Prostate gland (tissue), 2 donors: ENCODE data around the gene GAPT.

Experiments used
- POLR2A ChIP-seq: fragments of 450-650 bp; IDR thresholded peaks from one replicate; pipeline ENCODE4 v1.6.1; 2016; ENCODE audit warnings: antibody characterized with exemption, mild to moderate bottlenecking
- POLR2AphosphoS5 ChIP-seq: sonication (generic); formaldehyde crosslinking; IDR thresholded peaks from one replicate; pipeline ENCODE4 v1.6.1; 2017; ENCODE audit warnings: antibody characterized with exemption
- TF ChIP-seq, protein P1 (sequence below), 4 experiments: fragments of 200-600 bp in 2 of 4; fragments of 450-650 bp in 2 of 4; sonication (generic) in 2 of 4; IDR thresholded peaks; 1 replicate in 3 of 4; 2 replicates in 1 of 4; pipeline ENCODE4 v1.5.1; 2016 to 2019; ENCODE audit warnings: antibody characterized with exemption in 4 of 4, mild to moderate bottlenecking in 2 of 4, moderate library complexity in 2 of 4

DNA sequence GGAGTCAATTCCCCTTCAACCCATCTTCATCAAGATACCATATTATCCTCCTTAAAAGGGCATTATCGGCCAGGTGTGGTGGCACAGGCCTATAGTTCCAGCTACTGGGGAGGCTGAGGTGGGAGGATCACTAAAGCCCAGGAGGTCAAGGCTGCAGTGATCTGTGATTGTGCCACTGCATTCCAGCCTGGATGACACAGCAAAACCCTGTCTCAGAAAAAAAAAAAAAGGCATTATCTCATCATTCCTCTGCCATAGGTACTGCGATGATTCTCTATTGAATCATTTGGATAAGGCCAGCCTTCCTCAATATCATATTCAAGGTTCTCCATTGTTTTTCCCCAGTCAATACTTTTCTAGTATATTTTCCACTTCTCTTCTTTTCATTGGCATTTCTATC, 52.5 kb downstream of the GAPT start:
- no peak for TF ChIP-seq POLR2AphosphoS5
- TF ChIP-seq, protein P1, sequence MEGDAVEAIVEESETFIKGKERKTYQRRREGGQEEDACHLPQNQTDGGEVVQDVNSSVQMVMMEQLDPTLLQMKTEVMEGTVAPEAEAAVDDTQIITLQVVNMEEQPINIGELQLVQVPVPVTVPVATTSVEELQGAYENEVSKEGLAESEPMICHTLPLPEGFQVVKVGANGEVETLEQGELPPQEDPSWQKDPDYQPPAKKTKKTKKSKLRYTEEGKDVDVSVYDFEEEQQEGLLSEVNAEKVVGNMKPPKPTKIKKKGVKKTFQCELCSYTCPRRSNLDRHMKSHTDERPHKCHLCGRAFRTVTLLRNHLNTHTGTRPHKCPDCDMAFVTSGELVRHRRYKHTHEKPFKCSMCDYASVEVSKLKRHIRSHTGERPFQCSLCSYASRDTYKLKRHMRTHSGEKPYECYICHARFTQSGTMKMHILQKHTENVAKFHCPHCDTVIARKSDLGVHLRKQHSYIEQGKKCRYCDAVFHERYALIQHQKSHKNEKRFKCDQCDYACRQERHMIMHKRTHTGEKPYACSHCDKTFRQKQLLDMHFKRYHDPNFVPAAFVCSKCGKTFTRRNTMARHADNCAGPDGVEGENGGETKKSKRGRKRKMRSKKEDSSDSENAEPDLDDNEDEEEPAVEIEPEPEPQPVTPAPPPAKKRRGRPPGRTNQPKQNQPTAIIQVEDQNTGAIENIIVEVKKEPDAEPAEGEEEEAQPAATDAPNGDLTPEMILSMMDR (IDR thresholded peaks at IDR 0.05) = no peak
- no peak for TF ChIP-seq POLR2A
